Upper lobe of left lung (tissue), 6 donors: ENCODE results near the gene VWA5B1. TPM values are rescaled to one million over a fixed set of nuclear protein-coding genes. Genes with fewer than 3 reads are reported as not detected.

Experiments
- ATAC-seq, 2 donors: fragments of 200-7000 bp; cut with Tn5 transposase; one replicate each; pipeline ENCODE4 v1.9.1; 2022; ENCODE audit warnings: mild to moderate bottlenecking in 2 of 2, moderate library complexity in 2 of 2; ENCODE audit not compliant: low FRiP score in 2 of 2
- DNase-seq, 2 donors: peaks; one replicate each; pipeline ENCODE4 v3.0.0-alpha.2; 2019 to 2020
- H3K27ac ChIP-seq, 4 donors: fragments of 200-600 bp; sonication (generic); one replicate each; pipeline ENCODE4 v1.5.1; 2016 to 2019
- H3K27me3 ChIP-seq, 4 donors: fragments of 200-600 bp; sonication (generic); one replicate each; pipeline ENCODE4 v1.5.1; 2017 to 2019
- H3K36me3 ChIP-seq, 4 donors: fragments of 200-600 bp; sonication (generic); one replicate each; pipeline ENCODE4 v1.5.1; 2016 to 2019
- H3K4me1 ChIP-seq, 4 donors: fragments of 200-600 bp; sonication (generic); one replicate each; pipeline ENCODE4 v1.5.1; 2018 to 2019
- H3K4me3 ChIP-seq, 4 donors: fragments of 200-600 bp; sonication (generic); one replicate each; pipeline ENCODE4 v1.5.1; 2017 to 2019; ENCODE audit warnings: mild to moderate bottlenecking in 2 of 4, moderate library complexity in 1 of 4
- H3K9me3 ChIP-seq, 4 donors: fragments of 200-600 bp; sonication (generic); one replicate each; pipeline ENCODE4 v1.5.1; 2018 to 2019
- CTCF ChIP-seq, 6 experiments: fragments of 450-650 bp in 4 of 6; fragments of 200-600 bp in 2 of 6; sonication (generic) in 2 of 6; IDR thresholded peaks; one replicate each; pipeline ENCODE4 v1.5.1; 2016 to 2019; ENCODE audit warnings: antibody characterized with exemption in 6 of 6
- EP300 ChIP-seq, 4 donors: sonication (generic); formaldehyde crosslinking; IDR thresholded peaks; one replicate each; pipeline ENCODE4 v1.5.1; 2017; ENCODE audit warnings: antibody characterized with exemption in 4 of 4, control low read depth in 2 of 4
- POLR2A ChIP-seq, 4 donors: fragments of 450-650 bp; IDR thresholded peaks; one replicate each; pipeline ENCODE4 v1.5.1; 2016 to 2017; ENCODE audit warnings: antibody characterized with exemption in 4 of 4, mild to moderate bottlenecking in 2 of 4
- POLR2AphosphoS5 ChIP-seq, 2 donors: sonication (generic); formaldehyde crosslinking; IDR thresholded peaks; one replicate each; pipeline ENCODE4 v1.5.1; 2017; ENCODE audit warnings: antibody characterized with exemption in 2 of 2
- WGBS, 2 donors: methylation state at CpG; one replicate each; pipeline ENCODE4 v1.1.5; 2017 to 2018; 5-methylcytosine and 5-hydroxymethylcytosine counted together
- total RNA-seq, 6 donors: library from RNA; depleted of rRNA in 4 of 6; stranded (reverse); fragments of >200 nt in 4 of 6; gene quantifications; one replicate each; pipeline versions ENCODE4 v1.1.0 to v1.2.1, GENCODE V29; 2016 to 2021
- donor health status: DM: no; HTN: no; CAD: no; lungs with moderate emphysema.
- donor health status: DM: no; HTN: yes; CAD: no; lungs with severe emphysema.

VWA5B1 gene
- total RNA-seq, 6 donors from 2014 or later: 0.14 to 0.77 (median 0.46) TPM; not detected in 3

- no peaks in the 10 kb centered on the region for H3K9me3 ChIP-seq
- no peaks in the 10 kb centered on the region for H3K4me1 ChIP-seq
- no peak for TF ChIP-seq CTCF (IDR thresholded peaks at IDR 0.05)
- no peaks in the 10 kb centered on the region for H3K27me3 ChIP-seq
- H3K36me3 ChIP-seq: no peaks in the 10 kb centered on the region
- no peak overlapping the region for H3K27ac ChIP-seq
- no peak overlapping the region for H3K4me3 ChIP-seq
- DNase-seq: no peak
- no peak for ATAC-seq
- 96 to 100% methylated on average over 1 of the region's 1 CpG for WGBS, 2 donors
These were observed 38.1 kb upstream of the VWA5B1 start for GRCh38 chr1:20252587-20252986.

GRCh38 chr1:20255666-20256065, 35.0 kb upstream of the VWA5B1 start:
- Histone ChIP-seq H3K27ac (no peak overlapping the region), H3K36me3 (no peaks in the 10 kb centered on the region), H3K27me3 (no peaks in the 10 kb centered on the region), H3K4me1 (no peaks in the 10 kb centered on the region), H3K4me3 (no peak overlapping the region), H3K9me3 (no peaks in the 10 kb centered on the region)
- ATAC-seq (peak in 1 of 2 donors; percentile 60), DNase-seq (no peak)
- WGBS, 2 donors: 47 to 68% methylated on average over 7 of the region's 7 CpGs
- no peak for TF ChIP-seq CTCF (IDR thresholded peaks at IDR 0.05)
- no peak for TF ChIP-seq POLR2AphosphoS5 (IDR thresholded peaks at IDR 0.05)
- TF ChIP-seq POLR2A (IDR thresholded peaks at IDR 0.05): no peak
- no peak for TF ChIP-seq EP300 (IDR thresholded peaks at IDR 0.05)

GRCh38 chr1:20259646-20260045, 31.0 kb upstream of the VWA5B1 start:
- no peak overlapping the region for H3K4me3 ChIP-seq
- no peaks in the 10 kb centered on the region for H3K36me3 ChIP-seq
- H3K9me3 ChIP-seq: no peaks in the 10 kb centered on the region
- H3K27ac ChIP-seq: no peak overlapping the region
- 68 to 69% methylated on average over 2 to 3 of the region's 3 CpGs for WGBS, 2 donors
- ATAC-seq: no peak
- H3K27me3 ChIP-seq: no peaks in the 10 kb centered on the region
- no peak for TF ChIP-seq POLR2AphosphoS5 (IDR thresholded peaks at IDR 0.05)
- no peak for TF ChIP-seq CTCF (IDR thresholded peaks at IDR 0.05)
- TF ChIP-seq POLR2A (IDR thresholded peaks at IDR 0.05): no peak
- TF ChIP-seq EP300 (IDR thresholded peaks at IDR 0.05): no peak
- no peak for DNase-seq
- H3K4me1 ChIP-seq: no peaks in the 10 kb centered on the region

GRCh38 chr1:20261095-20261494, 29.6 kb upstream of the VWA5B1 start:
- Histone ChIP-seq H3K27ac (no peak overlapping the region), H3K36me3 (no peaks in the 10 kb centered on the region), H3K4me3 (no peak overlapping the region), H3K9me3 (no peaks in the 10 kb centered on the region), H3K4me1 (no peaks in the 10 kb centered on the region), H3K27me3 (no peaks in the 10 kb centered on the region)
- ATAC-seq: no peak
- WGBS, 2 donors: 86 to 91% methylated on average over 4 to 5 of the region's 5 CpGs
- TF ChIP-seq POLR2A (IDR thresholded peaks at IDR 0.05): no peak
- TF ChIP-seq CTCF (IDR thresholded peaks at IDR 0.05): no peak
- TF ChIP-seq POLR2AphosphoS5 (IDR thresholded peaks at IDR 0.05): no peak
- no peak for TF ChIP-seq EP300 (IDR thresholded peaks at IDR 0.05)
- no peak for DNase-seq

- H3K27ac ChIP-seq: no peak overlapping the region
- TF ChIP-seq POLR2AphosphoS5 (IDR thresholded peaks at IDR 0.05): no peak
- TF ChIP-seq POLR2A (IDR thresholded peaks at IDR 0.05): no peak
- TF ChIP-seq CTCF (IDR thresholded peaks at IDR 0.05): no peak
- TF ChIP-seq EP300 (IDR thresholded peaks at IDR 0.05): no peak
- no peak for DNase-seq
- H3K4me1 ChIP-seq: no peaks in the 10 kb centered on the region
- no peak overlapping the region for H3K4me3 ChIP-seq
- H3K9me3 ChIP-seq: no peaks in the 10 kb centered on the region
- WGBS, 2 donors: 79 to 82% methylated on average over 4 to 8 of the region's 8 CpGs
- ATAC-seq: no peak
- no peaks in the 10 kb centered on the region for H3K36me3 ChIP-seq
- no peaks in the 10 kb centered on the region for H3K27me3 ChIP-seq
These were observed 27.7 kb upstream of the VWA5B1 start for GRCh38 chr1:20262810-20263534.
